Caki2 (cell line): Measurements from ENCODE around the gene AGPAT2. TPM values are rescaled to one million over a fixed set of nuclear protein-coding genes. Genes with fewer than 3 reads are reported as not detected.
"Not testable (repeated sequence)": the region's sequence is repeated elsewhere in the genome, so short reads cannot be mapped to it uniquely, and the experiment has no call there.

Experiments
- DNase-seq: peaks from one replicate; pipeline ENCODE4 v3.0.0-alpha.2; 2015; ENCODE audit warnings: low read depth
- in situ Hi-C: cut with HindIII; loops from 2 replicates; pipeline ENCODE4 v1.10.0; 2016; ENCODE audit warnings: low sequenced_read_pairs, low pct_unique_long_range_greater_than_20kb, mixed read lengths
- total RNA-seq: library from RNA; depleted of rRNA; stranded (reverse); fragments of >200 nt; shearing (Covaris generic); gene quantifications from 2 replicates; pipeline ENCODE4 v1.2.3, GENCODE V29; 2014; ENCODE audit warnings: low replicate concordance

Gene AGPAT2
- total RNA-seq, 1 experiment from 2014 or later: 94.5 TPM

DNA sequence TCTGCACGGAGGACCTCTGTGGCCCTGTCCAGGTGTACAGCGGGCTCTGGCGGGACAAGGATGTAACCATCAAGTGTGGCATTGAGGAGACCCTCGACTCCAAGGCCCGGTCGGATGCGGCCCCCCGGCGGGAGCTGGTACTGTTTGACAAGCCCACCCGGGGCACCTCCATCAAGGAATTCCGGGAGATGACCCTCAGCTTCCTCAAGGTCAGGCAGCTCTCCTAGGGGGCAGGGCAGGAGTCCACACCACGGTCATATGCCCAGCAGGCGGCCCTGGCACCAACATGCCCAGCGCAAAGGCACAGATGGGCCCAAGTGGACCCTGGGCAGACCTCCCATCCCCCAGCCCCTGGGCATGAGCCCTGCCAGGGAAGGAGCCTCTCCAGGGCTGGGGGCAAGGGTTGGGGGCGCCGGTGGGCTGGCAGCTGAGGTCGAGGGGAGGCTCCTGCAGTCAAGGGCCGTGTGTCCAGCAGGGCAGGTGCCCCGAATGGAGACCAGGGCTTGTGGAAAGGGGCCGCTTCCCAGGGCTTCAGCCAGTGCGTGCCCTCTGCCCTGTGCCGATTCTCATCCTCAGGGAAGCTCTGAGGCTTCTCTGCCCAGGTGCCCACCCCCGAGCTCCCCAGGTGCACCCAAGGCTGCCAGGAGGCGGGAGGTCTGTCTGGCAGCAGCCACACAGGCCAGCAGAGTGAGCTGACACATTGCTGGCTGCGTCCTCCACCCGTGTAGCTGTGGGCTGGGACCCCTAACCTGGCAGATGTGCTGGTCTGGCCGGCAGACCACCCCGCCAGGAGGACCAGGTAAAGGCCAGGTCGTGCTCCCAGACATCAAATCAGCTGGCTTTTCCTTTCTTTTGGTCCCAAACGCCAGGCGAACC lies 35.1 kb upstream of the AGPAT2 start:
- DNase-seq: no peak
- in situ Hi-C loops: no loop called here

DNA sequence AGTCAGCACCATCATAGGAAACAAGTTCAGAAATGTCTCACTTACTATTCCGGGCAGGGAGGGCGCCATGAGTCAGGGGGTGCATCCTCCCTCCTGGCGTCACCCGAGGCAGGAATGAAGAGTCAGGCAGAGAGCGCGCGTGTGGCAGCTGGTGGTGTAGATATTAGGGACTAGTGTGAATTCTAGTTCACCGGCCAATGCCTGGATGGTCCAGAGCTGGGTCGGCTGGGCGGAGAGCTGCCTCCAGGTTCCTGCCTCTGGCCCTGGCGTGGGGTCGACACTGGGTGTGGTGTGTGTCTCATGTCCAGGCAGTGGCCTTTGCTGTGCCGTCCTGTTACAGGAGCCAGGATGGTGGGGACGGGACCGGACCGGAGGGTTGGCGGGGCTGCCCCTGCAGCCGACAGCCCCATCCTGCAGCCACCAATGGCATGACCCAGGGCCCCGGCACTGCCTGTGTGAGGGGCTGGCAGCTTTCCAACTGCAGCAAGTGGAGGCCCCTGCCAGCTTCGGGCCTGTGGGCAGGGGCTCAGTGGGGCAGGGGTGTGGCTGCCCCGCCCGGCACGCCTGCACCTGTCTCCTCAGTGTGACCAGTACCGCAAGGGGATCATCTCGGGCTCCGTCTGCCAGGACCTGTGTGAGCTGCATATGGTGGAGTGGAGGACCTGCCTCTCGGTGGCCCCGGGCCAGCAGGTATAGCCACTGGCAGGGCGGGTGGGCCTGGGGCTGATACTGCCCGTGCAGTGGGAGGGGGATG lies 34.3 kb upstream of the AGPAT2 start:
- in situ Hi-C loops: no loop called here
- no peak for DNase-seq

DNA sequence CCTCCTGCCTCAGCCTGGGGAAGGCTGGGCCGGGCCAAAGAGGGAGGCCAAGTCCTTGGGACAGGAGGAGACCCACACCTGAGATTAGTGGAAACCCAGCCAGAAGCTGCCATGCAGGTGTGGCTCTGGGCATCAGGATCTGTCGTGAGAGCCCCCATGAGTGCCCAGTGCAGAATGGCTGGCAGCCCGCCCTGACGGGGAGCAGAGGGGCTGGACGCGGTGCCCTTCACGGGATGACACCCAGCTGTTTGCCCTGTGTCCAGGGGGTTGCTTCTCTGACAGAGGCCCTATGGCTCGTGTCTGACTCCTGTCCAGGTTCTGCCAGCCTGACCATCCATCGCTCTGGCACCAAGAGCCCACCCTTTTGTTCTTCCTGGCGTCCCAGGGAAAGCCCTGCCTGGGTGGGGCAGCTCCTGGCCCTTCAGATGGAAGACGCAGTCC lies 33.7 kb upstream of the AGPAT2 start:
- DNase-seq: no peak
- in situ Hi-C loops: no loop called here

DNA sequence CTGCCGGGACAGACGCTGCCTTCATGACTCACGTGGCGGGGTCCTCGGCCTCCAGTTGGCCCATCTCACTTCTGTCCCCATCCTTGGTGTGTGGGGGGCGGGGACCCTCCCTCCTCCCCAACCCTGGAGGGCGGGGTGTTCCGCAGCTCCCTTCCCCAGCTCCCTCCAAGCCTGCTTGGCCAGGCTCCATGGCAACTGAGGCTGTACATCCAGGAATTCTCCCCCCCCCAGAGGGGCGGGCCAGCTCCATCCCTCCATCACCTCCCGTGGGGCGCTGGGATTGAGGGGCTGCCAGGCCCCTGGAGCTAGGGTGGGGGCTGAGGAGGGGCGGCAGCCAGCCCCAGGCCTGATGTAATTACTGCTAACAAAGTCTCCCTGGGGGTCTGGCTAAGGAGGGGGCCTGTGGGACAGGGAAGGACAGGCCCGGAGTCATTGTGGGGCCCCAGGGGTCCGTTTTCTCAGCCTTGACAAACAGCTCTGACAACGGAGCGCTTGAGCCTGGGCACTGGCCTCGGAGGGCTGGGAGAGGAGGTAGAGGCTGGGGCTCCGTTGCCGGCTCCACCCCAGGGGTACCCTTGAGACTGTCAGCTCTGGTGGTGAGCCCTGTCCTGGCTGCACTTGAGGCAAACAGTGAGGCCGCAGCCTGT lies 33.1 kb upstream of the AGPAT2 start:
- no peak for DNase-seq

DNA sequence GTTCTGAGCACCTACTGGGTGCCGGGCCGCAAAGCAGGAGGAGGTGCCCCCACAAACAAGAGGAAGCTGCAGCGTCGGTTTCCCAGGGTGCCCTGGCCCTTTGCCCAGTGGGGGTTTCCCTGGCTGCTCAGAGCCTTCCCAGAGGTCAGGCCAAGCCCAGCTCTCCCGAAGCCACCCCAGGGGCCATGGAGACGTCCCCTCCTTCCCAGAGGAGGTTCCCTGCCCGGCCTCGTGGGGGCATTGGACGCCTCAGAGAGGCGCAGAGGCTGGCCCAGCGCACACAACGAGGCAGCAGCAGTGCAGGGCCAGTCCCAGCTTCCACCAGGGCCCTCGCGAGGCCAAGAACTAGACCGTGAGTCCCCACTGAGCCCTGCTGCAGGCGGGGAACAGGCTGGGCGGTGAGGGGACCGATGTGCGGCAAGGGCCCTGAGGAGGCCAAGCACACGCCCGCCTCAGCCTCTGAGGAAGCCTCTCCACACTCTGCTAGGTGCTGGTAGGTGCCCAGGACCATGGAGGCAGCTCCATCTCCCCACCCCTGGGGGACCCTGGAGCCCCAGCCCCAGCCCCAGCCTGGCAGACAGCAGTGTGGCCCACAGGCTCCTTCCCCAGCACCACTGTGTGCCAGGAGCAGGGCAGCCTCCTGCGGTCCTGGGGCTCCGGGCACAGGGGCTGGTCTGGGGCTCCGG lies 32.1 kb upstream of the AGPAT2 start:
- no peak for DNase-seq
- in situ Hi-C loops: no loop called here

More for the DNA sequence above, 33.1 kb upstream of the AGPAT2 start:
- in situ Hi-C loops: no loop called here

DNA sequence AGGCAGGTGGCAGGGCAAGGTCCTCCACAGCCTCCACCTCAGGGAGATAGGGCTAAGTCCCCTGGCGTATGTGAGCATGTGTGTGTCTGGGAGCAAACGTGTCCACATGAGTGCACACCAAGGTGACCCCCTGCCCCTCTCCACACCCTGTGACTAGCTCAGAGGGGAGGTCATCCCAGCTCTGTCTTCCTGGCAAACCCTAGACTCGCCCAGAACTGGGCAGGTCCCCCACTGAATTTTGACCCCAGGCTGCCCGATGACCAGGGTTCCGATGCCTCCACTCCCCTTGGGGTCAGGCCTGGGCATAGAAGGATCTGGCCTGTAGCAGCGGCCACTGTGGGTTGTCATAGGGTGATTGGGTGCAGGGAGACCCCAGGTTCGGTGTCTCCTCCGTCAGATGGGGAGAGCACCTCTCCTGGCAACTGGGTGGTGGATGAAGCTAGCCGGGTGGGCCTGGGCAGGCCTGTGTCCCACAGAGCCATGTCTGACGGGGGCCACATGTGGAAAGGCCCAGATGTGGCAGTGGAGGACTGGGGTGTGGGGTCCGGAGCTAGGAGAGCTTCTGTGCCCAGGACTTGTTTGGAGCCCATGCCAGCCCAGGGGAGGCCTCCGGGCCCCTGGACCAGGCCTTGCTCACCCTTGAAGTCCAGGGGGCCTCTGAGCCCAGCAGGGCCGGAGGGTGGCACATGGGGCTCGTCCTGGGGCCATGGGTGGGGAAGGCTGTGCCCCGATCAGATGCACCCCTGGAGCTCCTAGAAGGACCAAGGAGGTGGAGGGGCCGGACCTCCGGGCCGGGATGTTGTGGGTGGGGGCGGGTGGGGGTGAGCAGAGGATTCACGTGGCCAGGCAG lies 31.3 kb upstream of the AGPAT2 start:
- in situ Hi-C loops: no loop called here
- no peak for DNase-seq

DNA sequence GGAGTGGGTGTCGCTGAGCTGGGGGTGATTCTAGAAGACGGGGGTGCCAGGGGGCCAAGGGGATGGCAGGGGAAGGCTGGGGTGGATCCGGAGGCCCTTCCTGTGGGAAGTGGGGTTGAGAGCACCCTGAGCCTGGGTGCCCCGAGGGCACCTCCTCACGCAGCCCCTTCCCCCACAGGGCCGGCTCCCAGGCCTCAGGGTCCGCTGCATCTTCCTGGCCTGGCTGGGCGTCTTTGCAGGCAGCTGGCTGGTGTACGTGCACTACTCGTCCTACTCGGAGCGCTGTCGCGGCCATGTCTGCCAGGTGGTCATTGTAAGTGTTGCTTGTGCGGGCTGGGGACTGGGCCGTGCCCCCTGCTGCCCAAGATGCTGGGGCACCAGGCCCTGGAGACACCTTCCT lies 30.1 kb upstream of the AGPAT2 start:
- in situ Hi-C loops: no loop called here
- DNase-seq: no peak

DNA sequence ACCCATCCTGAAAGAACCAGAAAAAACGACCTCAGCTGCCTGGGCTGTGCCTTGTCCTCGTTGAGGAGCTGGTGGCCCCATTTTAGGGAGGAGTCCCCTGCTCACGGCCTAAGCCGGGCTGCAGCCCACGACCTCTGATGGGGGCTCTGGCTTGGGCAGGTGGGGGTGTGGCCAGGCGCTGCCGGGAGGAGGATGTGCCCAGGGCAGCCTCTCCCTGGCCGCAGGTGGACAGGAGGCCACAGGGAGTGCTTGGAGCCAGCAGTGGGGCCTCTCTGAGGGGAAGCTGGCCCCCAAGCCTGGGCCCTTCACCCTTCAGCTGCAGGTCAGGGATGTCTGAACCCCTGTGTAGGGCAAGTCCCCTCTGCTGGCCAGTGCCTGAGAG lies 27.6 kb upstream of the AGPAT2 start:
- in situ Hi-C loops: no loop called here
- DNase-seq: no peak

DNA sequence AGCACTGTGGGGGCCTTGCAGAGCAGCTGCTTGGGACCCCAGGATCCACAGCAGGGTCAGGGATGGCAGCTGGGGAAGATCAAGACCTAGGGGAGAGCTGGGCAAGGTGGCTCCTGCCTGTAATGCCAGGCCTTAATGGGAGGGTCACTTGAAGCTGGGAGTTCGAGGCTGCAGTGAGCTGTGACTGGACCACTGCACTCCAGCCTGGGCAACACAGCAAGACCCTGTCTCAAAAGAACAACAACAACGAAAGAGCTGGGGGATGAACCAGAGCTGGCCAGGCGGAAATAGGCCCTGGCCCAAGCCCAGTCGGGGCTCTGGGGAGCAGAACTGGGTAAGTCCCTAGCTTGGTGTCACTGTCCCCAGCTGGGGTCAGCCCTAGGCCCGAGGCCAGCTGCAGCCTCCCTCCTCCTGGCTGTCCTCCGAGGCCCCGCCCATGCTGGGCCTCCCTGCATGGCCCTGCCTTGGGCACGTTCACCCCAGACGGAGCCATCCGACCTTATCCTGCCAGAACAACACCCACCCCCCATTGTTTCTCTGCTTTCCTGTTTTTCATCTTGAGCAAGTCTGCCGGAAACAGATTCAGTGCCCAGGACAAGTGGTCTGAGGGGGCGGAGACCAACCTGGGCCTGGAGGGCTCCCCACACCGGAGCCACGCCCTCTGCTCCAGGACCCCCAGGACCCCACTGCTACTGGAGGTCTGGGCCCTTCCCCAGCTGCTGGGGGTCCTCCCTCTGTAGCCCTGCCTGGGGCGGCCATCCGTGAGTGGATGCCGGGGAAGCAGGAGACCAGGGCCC lies 27.0 kb upstream of the AGPAT2 start:
- in situ Hi-C loops: no loop called here
- DNase-seq: no peak

DNA sequence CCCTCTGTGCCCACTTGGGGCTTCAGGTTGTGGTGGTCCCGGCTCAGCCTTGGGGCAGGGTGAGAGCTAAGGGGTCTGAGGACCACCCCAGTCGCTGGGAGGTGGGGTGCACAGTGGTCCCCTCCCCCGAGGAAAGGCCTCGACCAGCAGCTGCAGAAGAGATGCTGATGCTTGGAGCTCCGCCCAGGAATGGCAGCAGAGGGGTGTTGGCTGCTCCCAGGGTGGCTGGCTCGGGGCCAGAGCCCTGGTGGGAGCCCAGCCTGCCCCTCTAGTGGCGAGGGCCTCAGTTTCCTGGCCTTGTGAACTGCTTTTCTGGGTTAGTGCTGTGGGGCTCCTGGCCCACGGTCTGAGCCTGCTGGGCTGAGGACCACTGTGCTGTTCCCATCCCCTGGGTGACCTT lies 26.3 kb upstream of the AGPAT2 start:
- in situ Hi-C loops: no loop called here
- no peak for DNase-seq

DNA sequence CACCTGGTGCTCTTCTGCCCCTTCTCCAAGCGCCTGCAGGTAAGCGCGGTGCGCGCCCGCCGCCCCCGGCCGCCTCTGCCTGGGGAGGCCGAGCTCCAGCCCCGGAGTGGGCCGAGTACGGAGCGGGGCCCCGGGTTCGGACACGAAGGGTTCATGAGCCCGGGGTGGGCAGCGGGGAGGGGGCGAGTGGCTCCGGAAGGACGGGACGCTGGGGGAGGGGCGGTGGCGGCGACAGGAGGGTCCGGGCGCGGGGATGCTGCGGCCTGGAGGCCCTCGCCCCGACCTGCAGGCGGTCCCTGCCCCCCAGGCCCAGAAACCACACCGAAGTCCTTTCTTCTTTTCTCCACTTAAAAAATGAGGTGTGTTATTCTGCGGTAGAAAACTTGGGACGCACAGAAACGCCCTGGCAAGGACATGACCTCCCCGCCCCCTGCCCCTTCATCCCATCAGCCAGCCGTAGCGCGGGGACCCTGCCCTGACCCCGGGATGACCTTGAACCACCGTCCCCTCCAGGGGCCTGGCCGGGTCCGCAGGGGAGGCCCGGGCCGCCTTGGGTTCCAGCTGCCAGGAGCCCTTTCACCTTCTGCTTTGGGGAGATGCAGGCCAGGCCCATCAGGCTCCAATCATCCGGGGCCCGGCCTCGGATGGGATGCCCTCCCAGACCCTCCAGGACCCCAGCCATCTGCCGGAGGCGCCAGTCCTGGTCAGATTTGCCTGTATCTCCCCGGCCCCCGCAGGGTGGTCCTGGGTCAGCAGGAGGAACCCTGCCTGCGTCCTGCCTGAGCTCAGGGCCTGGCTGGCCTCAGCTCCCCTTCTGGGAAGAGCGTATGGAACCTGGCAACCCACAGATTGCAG lies 25.7 kb upstream of the AGPAT2 start:
- DNase-seq: no peak
- in situ Hi-C loops: no loop called here

DNA sequence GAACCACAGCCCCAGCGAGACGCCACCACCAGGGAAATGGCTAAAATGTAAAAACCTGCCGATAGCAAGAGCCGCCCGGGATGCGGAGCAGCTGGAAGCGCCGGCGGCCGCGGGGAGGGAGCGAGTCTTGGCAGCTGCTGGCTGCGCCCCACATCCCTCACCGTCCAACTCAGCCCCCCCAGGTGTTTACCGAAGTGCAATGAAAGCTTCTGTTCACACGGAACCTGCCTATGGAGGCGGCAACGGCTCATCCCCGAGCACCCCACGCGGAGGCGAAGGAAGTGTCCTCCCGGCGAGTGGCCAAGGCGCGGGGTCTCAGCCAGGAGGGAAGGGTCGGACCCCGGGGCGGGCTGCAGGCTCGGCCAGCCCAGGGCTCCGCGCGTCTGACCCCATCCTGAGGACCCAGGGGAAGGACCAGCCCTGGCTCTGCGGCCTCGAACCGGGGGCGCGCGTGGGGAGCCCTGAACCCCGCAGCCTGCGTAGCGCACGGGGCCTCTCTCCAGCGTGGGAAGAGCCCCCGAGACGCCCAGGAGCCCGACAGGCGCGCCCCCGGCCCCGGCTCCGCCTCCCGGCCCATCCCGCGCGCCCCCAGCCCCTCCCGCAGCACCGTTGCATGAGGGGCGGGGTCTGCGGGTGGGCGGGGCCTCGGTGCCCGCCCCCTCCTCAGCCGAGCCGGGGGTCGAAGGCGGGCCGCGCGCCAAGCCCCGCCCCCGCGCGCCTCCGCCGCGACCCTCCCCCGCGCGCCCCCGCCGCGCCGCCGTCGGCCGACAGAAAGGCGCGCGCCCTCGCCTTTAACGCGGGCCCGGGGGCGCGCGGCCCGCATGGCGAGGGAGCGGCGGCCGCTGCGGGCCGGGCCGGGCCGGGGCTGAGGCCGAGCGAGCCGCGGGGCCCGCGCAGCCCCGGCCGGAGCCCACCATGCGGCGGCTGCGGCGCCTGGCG lies 24.8 kb upstream of the AGPAT2 start, which contains the start of gene DIPK1B:
TSS of gene DIPK1B (plus strand) at position 822 of the 939 bp plus-strand sequence. CDS start at position 916, 94 bp downstream.
- no peak for DNase-seq
- in situ Hi-C loops: no loop called here

DNA sequence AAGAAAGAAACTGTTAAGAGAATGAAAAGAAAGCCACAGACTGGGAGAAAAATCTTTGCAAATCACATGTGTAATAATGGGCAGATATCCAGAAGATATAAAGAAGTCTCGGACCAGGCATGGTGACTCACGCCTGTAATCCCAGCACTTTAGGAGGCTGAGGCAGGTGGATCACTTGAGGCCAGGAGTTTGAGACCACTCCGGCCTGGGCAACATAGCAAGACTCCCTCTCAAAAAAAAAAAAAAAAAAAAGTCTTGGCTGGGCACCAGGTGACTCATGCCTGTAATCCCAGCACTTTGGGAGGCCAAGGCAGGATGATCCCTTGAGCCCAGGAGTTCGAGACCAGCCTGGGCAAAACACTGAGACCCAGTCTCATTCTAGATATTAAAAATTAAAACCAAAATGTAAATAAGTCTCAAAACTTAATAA lies 24.0 kb upstream of the AGPAT2 start:
- peak; percentile 41 for DNase-seq
- in situ Hi-C loops: not testable (repeated sequence)

DNA sequence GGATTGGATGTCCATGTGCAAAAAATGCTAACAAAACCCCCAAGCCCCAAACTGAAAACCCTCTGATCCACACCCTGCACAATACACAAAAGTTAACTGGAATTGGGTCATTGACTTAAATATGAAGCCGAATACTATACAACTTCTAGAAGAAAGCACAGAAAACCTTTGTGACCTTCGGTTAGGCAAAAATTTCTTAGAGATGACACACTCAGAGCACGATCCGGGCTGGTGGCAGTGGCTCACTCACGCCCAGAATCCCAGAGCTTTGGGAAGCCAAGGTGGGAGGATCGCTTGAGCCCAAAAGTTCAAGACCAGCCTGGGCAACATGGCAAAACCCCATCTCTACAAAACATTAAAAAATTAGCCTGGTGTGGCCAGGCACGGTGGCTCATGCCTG lies 23.3 kb upstream of the AGPAT2 start:
- in situ Hi-C loops: no loop called here
- DNase-seq: no peak
